M059J (cell line): ENCODE measurements around the gene NFIX. TPM values are rescaled to one million over a fixed set of nuclear protein-coding genes. Genes with fewer than 3 reads are reported as not detected.

Experiments used
- DNase-seq: peaks from one replicate; pipeline ENCODE4 v3.0.0-alpha.2; 2012; ENCODE audit warnings: low read depth
- total RNA-seq: library from RNA; depleted of rRNA; stranded (reverse); fragments of >200 nt; shearing (Covaris generic); gene quantifications from 2 replicates; pipeline ENCODE4 v1.2.3, GENCODE V29; 2014

Gene NFIX
- total RNA-seq, 1 experiment from 2014 or later: 52.0 TPM

DNA sequence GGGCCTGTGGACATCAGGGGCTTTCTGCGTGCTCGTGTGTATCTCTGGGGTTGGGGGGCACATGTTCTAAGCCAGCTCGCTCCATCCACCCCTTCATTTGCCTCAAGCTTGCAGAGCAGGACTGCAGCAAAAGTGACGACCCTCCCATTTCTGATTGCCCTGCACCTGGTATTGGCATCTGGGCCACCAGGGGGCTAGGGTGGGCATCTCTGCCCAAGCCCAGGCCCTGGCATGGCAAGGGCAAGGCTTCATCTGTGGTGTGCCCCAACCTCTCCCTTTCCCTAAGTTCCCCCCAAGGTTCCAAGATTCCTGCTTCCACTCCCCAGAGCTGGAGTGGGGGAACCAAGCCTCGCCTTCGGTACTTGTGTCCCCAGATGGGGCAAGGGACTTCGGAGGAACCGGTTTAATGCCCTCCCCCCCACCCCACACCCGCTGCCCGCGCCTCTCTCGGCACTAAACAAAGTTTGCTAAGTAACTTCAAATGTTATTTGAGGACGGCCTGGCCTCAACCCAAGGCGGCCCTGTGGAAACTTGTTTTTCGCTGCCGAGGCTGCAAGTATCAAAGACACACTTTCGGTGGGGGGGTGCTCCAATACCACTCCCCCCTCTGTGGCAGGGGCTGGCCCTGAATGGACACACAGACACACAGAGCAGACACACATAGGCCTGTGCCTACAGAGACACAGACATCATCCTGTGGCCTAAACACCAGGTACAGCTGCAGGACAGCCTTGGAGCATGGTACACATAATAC, 12.2 kb downstream of the NFIX start:
- no peak for DNase-seq

DNA sequence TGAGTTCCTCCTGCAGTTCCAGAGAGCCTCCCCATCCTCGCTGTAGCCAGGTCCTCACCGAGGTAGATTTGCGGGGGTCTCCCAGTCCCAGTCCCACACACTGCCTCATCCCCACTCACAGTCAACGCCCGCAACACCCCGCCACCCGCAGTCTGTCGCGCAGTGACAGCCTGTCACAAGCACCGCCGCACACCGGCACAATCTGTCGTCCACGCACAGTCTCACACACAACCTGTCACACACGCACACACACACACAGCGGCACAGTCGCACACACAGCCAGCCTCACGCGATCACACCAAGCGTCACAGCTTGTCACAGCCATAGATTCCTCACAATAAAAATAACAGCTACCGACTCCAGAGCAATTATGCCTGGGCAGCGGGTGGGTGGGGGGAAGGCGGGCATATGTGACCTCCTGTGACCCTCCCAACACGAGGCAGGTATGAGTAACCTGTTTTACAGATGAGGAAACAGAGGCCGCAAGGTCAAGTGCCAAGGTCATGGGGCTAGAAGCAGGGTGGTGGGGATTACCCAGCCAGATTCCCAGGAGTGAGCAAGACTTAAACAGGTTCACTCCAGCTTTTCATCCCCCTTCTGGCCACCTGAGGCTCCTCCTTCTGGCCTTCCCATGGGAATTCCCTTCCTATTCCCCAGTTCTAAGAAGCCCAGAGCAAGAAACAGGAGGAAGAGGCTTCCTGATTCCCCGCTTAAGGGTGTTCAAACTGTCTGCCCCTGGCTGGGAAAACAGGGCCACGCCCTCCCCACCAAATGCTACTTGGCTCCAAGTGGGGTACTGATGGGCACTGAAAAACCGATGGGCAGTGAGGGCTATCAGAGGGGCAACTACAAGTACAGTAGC, 13.9 kb downstream of the NFIX start:
- peak; percentile 31 for DNase-seq

DNA sequence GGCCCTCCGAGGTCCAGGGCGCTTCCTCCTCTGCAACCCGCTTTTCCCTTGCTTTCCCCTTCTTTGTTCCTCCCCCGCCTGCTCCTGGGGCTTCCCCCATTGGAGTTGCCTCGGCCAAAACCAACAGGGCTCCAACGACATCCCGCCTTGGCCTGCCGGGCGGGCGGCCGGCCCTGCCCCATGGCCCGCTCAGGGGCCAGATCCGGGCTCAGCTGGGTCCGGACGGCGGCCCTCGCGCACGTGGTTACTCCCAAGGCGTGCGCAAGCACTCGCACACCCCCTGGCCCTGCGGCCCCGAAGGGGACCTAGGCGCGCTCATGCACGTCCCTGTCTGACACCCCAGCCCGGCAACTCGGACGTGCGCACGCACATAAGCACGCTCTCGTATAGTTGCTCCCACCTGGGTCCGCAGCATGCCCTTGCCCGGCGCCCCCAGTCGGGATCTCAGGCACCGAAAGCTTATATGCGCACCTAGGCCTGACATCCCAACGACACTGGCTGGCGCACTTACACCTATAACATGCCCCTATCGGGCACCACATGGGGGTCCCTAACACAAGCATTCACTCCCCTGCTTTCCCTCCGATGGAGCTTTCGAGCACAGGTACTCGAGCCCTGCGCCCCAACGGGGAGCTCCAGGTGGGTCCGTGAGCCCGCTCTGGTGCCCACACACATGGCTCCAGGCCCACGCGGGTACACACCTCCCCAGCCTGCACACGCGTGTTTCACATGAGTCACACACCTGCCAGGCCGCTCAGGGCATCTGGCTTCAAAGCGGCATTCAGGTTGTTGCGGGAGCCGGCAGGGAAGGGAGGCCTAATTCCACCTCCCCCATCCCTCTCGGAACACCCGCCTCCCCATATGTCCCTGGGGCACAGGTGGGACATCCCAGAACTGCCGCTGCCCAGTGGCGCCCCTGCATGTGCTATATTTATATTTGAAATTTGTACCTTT, 15.0 kb downstream of the NFIX start:
- no peak for DNase-seq

DNA sequence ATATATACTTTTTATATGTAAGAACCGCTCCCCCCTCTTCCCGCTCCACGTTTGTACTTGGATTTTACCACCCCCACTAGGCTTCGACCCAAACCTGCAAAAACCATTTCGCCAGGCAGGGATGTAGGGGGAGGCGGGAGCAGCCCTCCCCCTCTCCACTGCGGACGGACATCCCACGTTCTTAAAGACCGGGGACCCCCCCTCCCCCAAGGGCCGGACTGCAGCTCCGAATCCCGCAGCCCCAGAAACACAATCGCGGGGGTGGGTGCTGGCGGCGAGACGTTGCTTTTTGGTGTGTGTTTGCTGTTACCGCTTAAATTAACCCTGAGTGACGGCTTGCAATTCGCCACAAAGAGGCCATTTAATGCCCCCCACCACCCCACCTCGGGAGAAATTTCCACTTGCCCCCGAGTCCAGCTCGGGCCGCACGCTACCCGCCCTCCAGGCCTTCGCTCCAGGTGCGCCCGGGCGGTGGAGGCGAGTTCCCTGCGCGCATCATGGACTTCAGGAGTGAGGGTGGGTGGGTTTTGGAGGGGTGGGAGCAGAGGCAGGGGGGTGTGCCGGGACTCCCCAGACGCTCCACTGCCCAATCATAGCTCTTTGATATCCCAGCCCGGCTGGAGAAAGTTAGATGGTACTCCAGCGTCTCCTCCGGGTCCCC, 15.8 kb downstream of the NFIX start:
- no peak for DNase-seq

DNA sequence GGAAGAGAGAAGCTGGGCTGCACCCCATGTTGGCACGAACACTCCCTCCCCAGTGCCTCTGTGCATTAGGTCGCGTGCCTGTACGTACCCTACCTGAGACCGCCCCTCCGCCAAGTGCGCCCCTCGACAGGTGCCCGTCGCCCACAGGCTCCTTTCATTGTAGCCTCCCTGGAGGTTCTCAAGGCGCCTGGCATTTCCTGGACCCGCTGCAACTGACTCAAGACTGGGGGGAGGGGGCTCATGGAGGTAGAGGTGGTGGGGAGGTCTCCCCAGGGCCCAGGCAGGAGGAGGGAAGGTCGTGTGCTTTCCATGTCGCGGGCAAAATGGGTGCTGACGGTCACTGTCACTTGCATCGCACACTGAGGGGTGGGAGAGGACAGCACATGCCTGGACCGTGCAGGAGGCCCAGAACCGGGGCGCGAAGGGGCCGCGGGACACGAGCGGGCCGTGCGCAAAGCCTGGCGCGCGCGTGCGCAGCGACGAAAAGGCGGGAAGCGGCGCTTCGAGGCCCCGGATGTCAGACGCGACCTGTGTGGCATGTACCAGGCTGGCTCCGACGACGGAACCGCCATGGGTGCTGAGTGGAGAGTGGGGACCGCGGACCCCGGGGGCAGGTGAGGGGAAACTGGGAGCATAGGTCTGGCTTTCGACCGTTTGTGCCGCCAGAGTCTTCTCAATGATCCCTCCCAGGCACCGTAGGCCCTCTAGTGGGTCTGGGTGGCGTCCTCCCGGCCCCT, 16.5 kb downstream of the NFIX start:
- DNase-seq: no peak

DNA sequence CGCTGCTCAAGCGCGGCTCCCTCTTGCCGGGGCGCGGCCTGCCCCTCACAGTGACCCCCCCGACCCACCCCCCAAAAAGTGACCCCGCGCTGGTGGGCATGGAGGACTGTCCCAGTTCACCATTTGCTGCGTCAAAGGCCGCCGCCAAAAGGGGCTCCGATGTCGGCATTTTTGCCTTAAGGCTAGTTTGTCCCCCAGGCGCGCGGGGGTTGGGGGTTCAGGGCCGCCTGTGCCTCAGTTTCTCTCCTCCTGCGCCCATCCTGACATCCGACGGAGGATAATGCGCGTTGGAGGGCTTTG, 17.1 kb downstream of the NFIX start:
- DNase-seq: no peak

DNA sequence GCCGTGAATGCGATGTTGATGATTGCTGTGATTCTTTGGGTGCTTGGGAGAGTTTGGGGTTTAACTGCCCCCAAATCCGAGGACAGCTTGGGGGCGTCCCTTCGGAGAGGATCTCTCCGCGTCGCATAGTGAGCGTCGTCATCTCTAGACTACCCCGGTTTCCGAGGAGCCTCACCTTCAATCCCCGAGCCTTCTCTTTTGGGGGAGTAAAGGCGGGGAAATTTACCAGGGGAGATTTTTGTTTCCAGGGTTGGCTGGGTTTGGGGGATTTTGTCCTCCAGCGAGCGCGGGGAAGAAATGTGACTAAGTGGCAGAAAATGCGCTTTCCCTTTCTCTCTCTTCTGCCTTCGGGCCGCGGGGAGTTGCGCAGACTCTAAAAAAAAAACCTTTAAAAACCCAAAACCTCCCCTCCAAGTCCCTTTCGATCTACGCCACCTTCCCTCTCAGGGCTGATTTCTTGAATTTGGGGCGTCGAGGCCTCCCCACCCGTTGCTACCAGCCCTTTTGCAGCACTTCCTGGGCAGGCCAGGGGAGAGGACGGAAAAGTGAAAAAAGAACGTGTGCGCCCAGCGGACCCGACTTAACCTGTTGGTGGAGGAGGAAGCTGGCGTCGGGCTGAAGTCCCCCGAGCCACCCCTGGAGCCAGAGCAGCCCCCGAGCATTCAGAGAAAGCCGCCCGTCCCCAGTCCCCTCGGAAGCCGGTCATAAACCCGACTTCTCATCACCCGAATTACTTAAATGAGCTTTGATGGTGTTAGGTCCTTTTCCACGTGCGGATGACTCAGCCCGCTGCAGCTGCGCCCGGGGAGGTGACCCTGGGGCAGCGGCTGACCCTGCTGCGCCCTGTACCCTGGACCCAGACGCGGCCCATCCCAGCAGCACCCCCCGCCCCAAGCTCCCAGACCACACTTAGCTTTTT, 17.7 kb downstream of the NFIX start:
- DNase-seq: peak; percentile 84

DNA sequence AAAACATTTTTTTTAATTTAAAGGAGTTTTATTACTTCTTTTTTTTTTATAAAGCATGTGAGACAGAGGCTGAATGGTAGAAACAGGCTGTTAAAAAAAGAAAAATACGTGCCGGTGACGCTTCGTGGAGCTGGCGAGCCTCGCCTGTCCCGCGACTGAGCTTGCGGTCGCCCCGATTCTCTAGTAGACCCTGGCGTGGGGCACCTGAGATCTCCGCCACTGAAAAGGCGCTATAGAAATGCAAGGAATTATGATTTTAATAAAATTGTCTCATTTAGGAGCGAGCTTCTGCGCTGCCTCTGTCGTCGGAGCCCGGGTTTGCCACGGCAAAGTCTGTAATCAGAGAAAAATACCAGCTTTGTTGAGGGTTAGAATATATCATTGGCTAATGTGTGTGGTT, 18.4 kb downstream of the NFIX start:
- peak; percentile 59 for DNase-seq

DNA sequence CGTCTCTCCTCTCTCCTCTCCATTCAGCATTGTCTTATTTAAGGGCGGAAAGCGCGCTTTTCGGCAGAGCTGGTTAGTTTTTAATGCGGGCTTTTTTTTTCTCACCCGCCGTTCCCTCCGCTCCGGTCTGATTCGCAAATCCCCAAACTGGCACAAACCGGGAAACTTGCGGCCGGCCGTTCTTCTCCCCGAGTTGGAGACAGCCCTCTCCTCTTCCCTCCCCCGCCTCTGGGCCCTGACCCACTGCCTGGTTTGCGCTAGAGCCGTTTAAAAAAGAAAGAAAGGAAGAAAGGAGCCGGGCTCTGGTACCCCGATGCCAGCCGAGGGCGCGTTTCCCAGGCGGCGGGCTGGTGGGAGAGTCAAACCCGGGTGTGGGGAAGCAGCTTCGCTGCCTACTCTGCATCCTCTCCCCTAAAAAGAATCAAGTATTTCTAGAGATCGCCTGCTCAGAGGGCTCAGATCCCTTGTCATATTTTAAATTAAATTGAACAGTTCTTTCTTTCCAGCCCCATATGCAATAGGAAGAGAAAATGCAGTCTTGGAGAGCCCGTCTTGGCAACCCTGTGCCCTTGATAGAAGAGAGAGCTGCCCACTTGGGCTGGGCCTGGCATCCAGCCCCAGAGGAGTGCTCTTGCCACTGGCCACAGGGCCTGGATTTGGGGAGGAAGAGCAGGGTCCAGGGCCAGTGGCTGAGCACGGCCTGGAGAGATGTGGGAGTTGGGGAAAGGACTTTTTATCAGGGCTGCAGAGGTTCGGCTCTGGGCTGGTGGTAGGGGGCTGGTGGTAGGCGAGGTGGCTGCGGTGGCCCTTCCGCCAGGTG, 19.0 kb downstream of the NFIX start:
- peak; percentile 71 for DNase-seq

DNA sequence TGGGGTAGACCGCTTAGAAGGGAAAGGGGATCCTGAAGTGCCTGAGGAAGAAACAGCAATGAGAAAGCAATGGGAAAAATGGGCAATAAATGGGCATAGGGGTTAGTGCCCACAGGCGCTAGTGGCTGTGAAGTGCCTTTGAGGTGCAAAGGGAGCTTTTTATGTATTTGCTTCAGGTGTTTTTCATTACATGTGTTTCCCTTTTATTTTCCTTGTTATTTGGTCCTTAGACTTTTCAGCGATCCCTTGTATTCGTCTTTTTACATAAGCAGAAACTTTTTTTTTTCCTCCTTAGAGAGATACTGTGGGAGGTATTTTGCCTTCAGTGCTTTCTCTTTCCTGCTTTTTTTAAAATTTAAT, 19.6 kb downstream of the NFIX start:
- no peak for DNase-seq

DNA sequence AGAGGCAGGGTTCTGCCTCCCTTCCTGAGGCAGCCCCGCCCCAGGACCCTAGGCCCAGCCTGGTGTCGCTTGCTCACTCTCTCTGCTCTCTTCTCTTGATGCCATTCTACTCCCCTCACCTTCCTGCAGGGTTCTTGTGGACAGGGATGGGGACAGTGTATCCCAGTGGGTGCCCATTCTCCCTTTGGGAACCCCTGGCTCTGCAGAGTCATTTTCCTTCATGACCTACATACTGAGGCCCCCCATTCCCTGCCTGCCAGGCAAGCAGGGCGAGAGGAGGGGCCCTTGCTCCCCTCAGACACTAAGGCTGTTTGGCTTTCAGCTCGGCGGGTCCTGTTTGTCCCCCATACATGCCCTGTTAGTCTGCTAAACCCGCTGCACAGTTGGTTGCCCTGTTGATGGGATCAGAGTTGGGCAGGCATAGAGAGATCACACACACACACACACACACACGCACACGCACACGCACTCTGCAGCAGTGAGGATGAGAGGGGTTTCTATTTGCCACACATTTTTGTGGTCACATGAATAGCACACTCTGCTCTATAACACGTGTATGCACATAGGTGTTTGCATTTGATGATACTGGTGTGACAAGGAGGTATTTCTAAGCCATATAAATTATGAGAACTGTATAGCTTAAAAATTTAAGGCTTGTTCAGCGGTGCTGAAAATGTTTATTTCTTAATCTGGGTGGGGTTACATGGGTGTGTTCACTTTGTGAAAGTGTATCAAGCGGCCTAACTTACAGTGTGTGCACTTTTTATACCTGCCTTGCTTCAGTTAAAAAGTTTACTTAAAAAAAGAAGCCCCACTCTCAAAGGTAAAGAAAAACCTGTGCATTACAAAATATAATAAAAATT, 20.3 kb downstream of the NFIX start:
- peak; percentile 60 for DNase-seq

DNA sequence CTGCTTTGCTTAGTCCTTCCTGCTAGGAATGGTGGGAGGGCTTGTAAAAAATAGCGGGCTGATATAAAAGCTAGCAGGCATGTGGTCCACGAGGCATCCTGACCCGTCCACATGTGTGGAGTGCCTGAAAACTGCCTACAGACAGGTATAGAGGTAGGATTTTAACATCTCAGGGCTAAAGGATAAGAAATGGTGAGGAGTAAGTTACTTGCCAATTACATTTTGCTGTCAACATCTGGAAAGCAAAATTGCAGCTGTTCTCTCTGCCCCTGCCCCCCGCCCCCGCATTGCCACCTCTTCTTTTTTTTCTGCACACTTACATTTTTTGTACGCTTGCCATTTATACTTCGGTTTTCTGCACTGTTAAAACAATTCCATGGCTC, 21.0 kb downstream of the NFIX start:
- DNase-seq: no peak

DNA sequence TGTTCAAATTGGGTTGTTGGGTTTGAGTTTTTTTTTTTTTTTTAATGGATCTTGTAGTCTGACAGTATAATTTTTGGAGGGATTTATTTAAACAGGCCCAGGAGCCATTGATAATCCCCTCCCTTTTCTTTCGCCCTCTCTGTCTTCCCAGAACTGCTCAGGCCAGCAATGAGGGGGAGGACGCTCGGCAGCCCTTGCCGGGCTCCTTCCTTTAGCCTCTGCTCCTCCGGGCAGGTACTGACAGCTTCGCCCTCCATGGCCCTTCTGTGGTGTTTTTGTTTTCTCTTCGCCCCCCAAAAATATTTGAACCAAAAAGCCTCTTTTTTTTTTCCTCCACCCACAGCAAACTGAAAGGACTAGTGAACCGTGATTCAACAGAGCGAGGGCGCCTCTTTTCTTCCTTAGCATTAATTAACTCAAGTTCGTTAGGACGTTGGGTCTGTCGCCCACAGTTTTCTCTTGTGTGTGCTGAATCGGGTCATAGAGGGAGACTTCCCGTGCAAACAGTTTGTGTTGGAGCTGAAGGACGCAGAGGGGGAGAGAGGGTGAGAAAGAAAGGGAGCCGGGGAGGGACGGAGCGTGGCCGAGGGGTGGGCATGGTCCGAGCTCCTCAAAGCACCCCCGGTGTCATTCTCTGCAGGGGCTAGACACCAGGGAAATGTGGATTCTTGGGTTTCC, 21.5 kb downstream of the NFIX start:
- DNase-seq: peak; percentile 46

DNA sequence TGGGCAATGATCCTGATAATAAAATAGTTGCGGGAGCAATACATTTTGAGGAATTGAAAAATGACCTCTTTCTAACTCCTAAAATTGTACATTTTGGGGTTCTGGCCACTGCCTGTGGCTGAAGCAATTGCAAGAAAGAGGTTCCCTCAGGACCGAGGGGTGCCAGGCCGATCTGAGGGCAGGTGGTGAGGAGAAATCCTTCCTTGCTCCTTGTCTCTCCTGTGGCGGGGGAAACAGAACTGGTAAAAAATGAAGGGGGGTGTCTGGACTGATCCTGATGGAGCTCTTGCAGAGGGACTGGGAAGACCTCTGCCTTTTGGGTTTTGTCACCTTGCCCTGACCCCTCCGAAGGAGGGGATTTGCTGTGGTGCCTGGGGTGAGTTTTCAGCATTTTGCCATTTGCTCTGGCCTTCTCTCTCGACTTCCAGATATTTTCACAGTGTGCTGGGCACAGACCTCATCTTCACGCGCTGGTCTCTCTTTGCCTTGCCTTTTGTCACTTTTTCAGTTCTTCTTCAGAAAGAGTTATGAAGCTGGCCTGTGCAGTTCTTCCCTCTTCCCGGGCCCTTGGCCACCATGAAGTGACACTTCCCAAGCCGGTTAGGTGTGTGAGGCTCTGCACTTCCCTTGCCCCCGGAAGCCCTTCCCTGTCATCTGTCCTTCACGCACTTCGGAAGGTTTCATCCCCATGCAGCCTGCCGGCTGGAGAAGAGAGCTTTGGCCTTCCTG, 22.2 kb downstream of the NFIX start:
- DNase-seq: peak; percentile 56

DNA sequence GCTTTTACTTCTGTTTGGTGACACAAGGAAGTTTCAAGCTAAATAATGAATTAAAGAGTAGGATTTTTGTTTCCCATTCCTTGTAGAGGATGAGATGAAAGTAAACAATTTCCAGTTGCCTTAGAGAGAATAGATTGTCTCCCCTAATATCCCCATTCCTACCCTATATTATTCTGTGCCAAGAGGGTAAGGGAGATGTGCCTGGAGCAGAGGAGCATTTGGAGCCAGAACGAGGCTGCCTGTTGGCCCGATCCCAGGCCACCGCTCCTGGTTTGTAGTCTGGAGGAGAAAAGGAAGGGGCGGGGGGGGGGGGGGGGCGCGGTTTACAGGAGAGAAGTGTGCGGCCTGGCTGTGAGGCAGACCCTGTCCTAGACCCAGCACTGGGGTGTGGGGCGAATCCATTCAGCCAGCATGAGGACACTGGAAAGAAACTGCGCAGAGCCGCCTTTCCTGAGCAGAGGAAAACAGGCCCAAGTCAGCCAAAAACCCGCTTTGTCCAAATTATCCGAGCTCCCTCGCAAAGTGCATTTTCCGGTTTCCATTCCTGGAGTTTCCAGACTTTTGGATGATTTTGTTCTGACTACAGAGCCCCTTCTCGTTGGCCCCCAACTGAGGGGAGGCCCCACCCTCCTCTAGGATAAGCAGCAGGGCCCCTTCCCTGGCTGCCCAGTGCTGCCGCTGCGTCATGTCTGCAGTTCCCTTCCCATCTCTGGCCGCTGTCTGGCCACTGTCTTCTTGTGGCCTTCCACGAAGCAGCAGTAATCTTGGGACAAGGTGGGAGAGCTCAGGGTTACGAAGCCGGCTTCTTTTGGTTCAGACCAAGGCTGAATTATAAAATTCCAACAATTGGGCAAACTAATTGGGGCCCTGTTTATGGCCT, 23.0 kb downstream of the NFIX start:
- DNase-seq: peak; percentile 73

DNA sequence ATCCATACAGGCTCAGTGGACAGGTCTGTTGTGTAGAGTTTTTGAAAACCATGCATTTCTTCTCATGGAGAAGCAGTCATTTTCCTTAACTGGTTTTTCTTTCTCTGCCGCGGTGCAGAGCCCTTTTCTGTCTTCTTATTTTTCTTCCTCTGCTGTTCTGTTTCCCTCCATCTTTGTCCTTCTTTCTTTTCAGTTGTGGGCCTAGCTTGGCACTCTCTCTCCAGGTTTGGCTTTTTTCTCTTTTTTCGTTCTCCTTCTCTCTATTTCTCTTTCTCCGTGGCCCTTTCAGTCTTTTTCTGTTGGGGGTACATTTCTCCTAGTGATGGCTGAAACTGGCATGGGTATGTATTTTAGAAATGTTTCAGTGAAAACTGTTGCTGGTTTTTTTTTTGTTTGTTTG, 24.1 kb downstream of the NFIX start:
- DNase-seq: no peak
